NCI-H2227 (cell line): ENCODE data around the gene C16orf54.
"Not testable (repeated sequence)": the region's sequence is repeated elsewhere in the genome, so short reads cannot be mapped to it uniquely, and the experiment has no call there.

Source experiments
- DNase-seq: peaks from one replicate; lab custom pipeline; 2025; ENCODE audit not compliant: unreplicated experiment; lab: John Stamatoyannopoulos, UW

C16orf54 gene

DNA sequence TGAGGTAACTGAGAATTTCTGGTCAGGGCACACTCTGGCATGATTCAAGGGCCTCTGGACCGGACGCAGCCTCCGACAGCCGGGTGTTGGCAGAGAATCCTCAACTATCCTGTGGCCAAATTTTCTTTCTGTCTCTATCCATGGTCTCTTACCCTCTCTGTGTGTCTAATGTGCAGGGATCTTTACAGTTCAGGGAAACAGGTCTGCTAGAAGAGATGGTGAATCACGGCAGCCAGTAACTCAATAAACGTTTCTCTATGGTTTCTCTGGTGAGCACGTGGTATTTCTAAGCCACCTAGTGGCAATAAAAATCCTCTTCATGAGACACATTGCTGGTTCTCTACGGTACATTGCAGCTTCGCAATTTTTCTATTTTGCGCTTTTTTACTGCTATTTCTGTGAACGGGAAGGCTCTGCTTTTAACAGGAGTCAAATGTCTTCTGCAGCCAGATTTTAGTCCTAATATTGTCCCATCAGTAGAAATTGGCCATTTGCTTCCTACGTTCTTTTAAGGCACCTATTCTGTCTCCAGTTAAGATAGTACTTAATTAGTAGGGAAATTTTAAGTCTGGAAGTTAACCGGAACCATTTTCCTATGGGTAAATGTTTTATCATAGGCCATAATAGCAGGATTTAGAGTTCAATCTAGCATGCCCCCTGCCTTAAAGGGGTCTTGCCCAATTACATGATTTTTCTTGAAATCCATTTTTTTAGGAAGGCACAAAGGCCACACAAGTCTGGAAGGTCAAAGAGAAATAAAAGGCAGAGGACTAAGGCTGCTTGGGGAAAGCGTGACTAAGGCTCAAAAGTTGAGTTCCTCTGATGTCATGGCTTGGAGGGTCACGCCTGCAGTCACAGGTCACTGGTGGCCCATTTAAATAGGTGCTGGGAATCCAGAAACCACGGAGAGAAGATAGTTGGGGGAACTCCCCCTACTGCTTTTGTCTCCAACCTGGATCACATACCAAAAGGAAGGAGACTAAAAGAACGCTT, 35.3 kb downstream of the C16orf54 start:
- DNase-seq = peak; percentile 27

DNA sequence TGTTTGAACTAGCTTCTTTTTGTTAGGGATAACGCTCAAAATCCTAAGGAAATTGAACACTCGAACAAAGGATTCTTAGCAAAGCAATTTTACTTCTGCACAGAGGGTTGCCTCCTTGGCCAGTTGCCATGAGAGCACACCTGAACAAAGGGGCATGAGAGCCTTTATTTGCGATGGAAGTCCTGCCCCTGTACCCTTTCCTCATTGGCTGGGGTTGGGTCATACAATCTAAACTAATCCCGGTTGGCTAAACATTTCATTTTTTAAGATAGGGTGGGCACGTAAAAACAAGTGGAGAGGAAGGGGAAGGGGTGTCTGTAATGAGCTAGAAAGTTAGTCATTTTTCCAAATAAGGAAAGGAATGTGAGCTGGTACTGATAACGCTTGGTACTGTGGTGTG, 36.1 kb downstream of the C16orf54 start:
- not testable (repeated sequence) for DNase-seq

DNA sequence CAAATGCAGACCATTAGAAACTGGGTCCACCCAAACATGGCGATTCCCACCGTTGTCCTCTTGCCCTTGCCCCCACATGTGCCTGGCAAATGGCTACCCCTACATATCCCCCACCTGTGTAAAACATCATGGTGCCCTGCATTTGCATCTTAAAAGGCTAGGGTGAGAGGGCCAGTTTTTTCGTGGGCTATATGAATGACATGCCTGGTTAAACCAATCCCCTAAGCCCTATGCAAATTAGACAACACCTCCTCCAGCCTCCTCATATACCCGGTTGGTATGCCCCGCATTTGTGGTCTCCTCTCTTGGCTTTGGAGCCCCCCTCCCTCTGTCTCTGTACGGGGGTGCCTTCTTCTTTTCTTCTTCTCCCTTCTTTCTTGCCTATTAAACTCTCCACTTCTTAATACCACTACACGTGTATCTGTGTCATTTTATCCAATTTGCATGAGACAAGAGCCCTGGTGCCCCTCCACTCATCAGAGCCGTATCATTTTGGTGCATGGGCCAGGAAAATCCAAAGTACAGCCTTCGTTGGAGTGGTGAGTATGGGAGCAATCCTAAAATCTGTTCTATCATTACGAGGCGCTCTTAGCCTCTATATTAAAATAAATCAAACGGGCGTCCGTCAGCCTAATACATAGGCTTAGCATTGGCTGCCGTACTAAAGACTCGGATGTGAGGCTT, 36.7 kb downstream of the C16orf54 start:
- no peak for DNase-seq

DNA sequence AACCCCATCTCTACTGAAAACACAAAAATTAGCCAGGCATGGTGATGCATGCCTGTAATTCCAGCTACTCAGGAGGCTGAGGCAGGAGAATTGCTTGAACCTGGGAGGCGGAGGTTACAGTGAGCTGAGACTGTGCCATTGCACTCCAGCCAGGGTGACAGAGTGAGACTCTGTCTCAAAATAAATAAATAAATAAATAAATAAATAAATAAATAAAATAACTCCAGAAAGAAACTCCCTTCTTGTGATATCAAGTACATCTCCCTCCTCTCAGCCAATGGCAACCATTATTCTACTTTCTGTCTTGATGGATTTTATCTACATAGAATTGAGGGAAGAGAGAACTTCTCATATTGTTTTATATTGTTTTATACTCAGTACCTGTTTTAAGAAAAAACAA, 38.6 kb downstream of the C16orf54 start:
- DNase-seq = not testable (repeated sequence)

DNA sequence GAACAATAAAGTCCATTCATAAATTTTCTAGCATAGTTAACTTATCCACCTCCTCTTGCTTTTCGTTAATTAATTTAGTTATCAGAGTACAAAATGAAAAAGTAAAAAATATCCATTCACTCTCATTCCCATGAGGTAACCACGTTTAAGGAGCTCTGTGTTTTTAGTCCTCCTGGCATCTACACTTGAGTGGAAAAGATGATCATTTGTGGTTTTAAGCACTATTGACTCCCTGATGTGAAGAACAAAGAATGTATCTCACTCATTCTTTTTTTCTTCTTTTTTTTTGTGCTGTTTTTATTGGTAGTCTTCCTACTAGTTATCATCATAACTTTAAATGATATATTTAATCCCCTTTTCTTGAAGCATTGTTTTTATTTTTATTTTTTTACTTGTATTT, 40.8 kb downstream of the C16orf54 start:
- no peak for DNase-seq

DNA sequence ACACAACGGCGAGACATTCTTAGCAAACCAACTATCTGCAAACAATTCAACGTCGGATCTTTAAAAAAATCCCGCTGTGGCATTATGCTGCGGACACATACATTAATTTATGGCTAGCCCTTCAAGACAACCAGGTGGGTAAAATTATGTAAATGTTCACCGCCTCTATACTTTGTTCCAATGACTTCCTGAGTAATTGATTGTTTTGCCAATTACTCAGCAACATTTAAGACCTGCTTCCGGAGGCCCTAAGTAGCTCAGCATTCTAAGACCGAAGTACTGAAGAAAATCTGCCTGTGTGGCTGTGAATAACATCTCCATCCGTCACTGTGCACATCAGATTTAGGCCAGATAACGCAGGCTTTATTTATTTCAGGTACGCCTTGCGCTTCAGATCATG, 43.5 kb downstream of the C16orf54 start:
- DNase-seq = no peak

DNA sequence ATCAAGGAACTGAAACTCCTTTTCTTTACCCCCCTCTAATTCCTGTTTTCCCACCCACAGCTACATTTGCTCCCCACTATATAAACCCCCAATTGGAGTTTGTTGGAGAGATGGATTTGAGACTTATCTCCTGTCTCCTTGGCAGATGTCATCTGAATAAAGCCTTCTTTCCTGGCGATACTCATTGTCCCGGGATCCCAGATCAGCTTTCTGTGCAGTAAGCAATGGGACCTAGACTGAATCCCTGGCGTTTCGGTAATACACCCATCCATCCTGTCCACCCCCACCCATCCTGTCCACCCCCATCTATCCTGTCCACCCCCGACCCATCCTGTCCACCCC, 44.6 kb downstream of the C16orf54 start:
- no peak for DNase-seq

DNA sequence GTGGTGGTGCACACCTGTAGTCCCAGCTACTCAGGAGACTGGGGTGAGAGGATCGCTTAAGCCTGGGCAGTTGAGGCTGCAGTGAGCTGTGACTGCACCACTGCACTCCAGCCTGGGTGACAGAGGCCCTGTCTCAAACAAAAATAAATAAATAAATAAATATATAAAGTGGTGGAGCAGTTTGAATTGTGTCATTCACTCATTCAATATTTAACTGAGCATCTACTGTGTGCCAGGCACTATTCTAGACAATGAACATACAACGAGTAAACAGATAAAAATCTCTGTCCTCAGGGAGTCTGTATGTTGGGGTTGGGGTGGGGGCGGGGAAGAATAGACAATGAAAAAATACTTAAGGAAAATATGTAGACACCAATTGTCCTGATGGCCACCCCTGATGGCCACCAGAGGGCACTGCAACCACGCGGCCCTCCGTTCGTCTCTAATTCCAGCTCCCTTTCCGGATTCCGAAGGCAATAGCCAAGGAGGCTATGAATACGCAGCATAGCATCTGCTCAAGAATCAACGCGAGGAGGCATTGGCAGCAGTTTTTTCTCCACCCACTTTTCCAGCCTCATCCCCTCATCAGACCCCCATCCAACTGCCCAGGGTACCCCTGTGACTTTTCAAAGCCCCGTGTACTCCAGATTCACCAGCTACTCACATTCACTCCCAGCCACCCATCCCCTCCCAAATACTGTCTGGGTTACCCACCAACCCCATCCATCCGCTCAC, 45.4 kb downstream of the C16orf54 start:
- DNase-seq = peak; percentile 73

DNA sequence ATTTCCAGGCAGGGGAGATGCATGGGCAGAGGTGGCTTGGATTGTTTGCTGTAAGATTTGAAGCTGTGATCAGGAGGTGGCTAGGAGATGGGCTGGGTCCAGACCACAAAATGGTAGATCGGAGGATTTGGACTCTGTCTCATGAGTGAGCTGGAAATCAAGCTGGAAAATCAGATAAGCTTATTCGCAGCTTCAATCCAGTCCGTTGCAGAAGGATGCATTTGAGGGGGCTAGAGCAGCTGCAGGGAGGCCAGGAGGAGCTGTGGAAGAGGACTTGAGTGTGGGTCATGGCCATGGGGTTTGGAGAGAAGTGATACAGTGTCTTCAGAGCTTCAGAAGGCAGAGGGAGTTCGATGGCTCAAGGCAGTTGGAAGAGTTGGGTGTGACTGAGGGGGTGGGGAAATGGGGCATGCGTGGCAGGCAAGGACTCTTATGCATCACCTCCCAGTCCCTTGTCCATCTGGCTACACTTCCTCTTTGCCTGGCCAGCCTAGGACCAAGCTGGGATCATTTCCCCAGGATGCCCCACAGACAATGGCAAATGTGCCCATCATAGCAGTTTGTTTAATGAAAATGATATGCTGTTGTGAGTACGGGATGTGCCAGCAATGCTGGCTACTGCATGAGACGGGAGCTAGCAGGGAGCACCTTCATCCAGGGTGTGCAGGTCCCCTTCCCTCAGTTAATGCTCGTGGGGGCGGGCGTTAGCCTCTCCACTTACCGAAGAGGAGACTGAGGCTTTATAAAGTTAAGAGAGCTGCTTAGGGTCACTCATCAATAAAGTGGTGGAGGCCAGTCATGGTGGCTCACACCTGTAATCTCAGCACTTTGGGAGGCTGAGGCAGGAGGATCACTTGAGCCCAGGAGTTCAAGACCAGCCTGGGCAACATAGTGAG, 46.2 kb downstream of the C16orf54 start:
- DNase-seq = no peak

DNA sequence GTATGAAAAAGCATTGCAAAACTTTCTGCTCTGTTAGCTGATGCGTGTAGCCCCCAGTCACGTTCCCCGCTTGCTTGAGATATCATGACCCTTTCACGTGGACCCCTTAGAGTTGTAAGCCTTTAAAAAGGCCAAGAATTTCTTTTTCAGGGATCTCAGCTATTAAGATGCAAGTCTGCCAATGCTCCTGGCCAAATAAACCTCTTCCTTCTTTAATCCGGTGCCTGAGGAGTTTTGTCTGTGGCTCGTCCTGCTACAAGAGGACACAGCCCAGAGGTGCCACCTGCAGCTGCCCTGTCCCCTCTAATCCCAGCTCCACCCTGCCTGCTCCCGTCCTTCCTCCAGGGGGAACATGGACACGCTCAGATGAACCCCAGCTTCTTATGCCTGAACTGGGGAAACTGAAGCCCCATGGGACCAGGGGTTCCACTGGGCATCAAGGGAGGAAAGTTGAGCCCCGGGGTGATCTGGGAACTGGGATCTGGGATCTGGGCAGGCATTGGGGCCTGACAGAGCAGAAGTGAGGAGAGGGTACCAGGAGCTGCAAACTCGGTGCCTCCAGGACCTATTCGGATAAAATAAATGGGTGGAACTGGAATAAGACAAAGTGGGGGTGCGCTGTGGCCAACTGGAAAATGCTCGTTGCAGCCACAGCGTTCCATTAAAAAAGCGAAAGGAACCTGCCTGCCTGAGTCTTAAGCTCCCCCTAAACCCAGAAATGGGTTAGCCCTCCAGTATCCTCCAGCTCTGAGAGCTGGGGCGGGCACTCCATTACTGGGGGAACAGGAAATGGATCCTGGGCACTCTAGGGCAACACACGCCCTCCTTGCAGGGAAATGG, 47.1 kb downstream of the C16orf54 start:
- DNase-seq = no peak

DNA sequence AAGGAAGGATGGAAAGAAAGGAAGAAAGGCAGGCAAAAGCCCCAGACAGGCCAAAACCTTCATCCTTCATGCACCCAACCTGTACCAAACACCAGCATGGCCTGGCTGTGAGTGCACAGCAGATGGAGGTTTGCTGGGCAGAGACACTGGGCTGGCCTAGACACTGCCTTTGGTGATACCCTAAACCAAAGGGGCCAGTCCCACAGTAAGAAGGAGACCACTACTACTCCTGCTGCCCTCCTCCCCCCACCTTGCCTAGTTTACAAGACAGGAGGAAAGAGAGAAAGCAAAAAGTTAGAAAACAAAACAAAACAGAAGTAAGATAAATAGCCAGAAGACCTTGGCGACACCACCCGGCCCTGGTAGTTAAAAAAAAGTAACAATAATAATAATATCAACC, 47.7 kb downstream of the C16orf54 start:
- DNase-seq = no peak

DNA sequence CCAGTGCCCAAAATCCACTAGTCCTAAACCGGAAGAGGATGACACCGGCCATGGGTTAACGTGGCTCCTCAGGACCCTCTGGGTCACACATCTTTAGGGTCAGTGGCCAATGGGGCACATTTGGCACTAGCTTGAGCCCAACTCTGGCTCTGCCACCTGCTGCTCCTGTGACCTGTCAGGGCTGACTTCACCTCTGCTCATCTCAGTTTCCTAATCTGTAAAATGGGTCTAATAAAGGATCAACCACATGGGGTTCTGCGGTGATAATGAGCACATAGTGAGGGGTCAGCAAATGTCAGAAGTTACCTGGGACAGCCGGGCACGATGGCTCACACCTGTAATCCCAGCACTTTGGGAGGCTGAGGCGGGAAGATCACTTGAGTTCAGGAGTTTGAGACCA, 48.4 kb downstream of the C16orf54 start:
- DNase-seq = no peak

DNA sequence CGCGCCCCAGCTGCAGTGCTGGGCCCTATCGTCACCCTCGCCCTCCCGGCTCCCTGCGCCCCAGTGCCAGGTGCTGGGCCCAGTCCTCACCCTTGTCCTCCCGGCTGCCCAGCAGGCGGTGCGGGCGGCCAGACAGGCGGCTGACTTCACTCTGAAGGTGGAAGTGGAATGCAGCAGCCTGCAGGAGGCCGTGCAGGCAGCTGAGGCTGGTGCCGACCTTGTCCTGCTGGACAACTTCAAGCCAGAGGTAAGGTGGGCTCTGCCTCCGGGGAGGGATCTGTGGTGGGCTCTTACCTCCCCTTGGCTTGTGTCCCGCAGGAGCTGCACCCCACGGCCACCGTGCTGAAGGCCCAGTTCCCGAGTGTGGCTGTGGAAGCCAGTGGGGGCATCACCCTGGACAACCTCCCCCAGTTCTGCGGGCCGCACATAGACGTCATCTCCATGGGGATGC, 48.9 kb downstream of the C16orf54 start:
- no peak for DNase-seq

DNA sequence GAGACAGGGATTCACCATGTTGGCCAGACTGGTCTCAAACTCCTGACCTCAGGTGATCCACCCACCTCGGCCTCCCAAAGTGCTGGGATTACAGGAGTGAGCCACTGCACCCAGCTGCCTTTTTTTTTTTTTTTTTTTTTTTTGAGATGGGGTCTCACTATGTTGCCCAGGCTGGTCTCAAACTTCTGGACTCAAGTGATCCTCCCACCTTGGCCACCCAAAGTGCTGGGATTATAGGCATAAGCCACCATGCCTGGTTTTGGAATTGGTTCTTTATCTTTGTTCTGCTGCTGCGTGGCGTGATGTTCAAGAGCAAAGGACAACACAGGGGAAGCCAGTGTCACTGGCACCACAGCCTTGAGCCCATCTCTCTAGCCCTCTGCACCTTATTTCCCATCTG, 50.1 kb downstream of the C16orf54 start:
- DNase-seq = not testable (repeated sequence)

DNA sequence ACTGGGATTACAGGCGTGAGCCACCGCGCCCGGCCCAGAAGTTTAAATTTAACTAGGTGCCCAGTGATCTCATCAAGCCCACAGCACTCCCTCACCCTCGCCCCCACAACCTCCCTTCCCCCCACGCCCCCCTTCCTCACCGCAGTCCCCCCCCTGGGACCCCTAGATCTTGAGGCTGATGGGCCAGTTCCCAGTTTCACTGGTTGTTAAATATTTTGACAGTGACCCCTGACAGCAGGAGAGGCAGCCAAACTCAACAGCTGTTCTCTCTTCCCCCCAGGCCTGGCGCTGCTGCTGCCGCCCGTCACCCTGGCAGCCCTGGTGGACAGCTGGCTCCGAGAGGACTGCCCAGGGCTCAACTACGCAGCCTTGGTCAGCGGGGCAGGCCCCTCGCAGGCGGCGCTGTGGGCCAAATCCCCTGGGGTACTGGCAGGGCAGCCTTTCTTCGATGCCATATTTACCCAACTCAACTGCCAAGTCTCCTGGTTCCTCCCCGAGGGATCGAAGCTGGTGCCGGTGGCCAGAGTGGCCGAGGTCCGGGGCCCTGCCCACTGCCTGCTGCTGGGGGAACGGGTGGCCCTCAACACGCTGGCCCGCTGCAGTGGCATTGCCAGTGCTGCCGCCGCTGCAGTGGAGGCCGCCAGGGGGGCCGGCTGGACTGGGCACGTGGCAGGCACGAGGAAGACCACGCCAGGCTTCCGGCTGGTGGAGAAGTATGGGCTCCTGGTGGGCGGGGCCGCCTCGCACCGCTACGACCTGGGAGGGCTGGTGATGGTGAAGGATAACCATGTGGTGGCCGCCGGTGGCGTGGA, 51.2 kb downstream of the C16orf54 start:
- no peak for DNase-seq

DNA sequence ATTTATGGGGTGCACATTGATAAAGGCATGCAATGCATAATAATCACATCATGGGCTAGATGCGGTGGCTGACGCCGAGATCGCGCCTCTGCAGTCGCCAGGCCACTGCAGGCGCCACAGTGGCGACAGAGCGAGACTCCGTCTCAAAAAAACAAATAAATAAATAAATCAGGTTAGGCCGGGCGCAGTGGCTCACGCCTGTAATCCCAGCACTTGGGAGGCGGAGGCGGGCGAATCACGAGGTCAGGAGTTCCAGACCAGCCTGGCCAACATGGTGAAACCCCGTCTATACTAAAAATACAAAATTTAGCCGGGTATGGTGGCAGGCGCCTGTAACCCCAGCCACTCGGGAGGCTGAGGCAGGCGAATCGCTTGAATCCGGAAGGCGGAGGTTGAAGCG, 53.2 kb downstream of the C16orf54 start:
- not testable (repeated sequence) for DNase-seq
